Neural crest cell (in vitro differentiated cells): ENCODE measurements around the gene BCAN. TPM values are rescaled to one million over a fixed set of nuclear protein-coding genes. Genes with fewer than 3 reads are reported as not detected.

Experiments
- DNase-seq: peaks from one replicate; pipeline ENCODE4 v3.0.0; 2021; ENCODE audit warnings: low read depth, mixed read lengths, low spot score
- H3K27ac Mint-ChIP-seq: one replicate; pipeline ENCODE4 v1.8.0; 2021; ENCODE audit warnings: mild to moderate bottlenecking, mixed read lengths; ENCODE audit not compliant: unreplicated experiment
- H3K27me3 Mint-ChIP-seq: 2 replicates; pipeline ENCODE4 v1.8.0; 2021; ENCODE audit warnings: low read depth, mild to moderate bottlenecking, mixed read lengths
- H3K36me3 Mint-ChIP-seq: 2 replicates; pipeline ENCODE4 v1.8.0; 2021; ENCODE audit warnings: low read depth, mild to moderate bottlenecking, mixed read lengths
- H3K4me1 Mint-ChIP-seq: 2 replicates; pipeline ENCODE4 v1.8.0; 2021; ENCODE audit warnings: mixed read lengths
- H3K4me3 Mint-ChIP-seq: one replicate; pipeline ENCODE4 v1.8.0; 2021; ENCODE audit warnings: mild to moderate bottlenecking, mixed read lengths
- H3K9me3 Mint-ChIP-seq: 2 replicates; pipeline ENCODE4 v1.8.0; 2021; ENCODE audit warnings: mixed read lengths
- total RNA-seq: library from RNA; stranded (reverse); gene quantifications from 2 replicates; pipeline ENCODE4 v1.2.1, GENCODE V29; 2021
- TF ChIP-seq, protein P1 (sequence below): fragments of 200-600 bp; sonication (generic); conservative IDR thresholded peaks from 2 replicates; pipeline ENCODE4 v1.5.0; 2021; ENCODE audit warnings: antibody characterized with exemption, mild to moderate bottlenecking

The BCAN gene
- total RNA-seq, 1 donor from 2014 or later: 2.4 TPM

DNA sequence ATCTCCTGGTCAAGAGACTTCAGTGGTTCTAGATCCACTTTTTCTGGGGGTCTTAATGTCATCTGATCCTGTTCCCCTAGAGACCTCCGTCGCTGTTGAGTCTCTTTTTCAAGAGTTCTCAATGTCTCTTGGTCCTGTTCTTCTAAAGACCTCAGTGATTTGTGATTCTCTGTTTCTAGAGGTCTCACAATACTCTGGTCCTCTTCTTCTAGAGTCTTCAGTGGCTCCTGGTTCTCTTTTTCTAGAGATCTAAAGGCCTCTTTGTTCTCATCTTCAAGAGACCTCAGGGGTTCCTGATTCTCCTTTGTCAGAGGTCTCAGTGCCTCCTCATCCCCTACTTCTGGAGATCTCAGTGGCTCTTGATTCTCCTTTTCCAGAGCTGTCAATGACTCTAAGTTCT, 29.9 kb downstream of the BCAN start:
- H3K4me1 Mint-ChIP-seq: peaks cover 83% of the 10 kb centered on the region
- peaks cover 28% of the 10 kb centered on the region for H3K27me3 Mint-ChIP-seq
- no peaks in the 10 kb centered on the region for H3K9me3 Mint-ChIP-seq
- H3K27ac Mint-ChIP-seq: no peak overlapping the region
- DNase-seq: no peak
- TF ChIP-seq, protein P1, sequence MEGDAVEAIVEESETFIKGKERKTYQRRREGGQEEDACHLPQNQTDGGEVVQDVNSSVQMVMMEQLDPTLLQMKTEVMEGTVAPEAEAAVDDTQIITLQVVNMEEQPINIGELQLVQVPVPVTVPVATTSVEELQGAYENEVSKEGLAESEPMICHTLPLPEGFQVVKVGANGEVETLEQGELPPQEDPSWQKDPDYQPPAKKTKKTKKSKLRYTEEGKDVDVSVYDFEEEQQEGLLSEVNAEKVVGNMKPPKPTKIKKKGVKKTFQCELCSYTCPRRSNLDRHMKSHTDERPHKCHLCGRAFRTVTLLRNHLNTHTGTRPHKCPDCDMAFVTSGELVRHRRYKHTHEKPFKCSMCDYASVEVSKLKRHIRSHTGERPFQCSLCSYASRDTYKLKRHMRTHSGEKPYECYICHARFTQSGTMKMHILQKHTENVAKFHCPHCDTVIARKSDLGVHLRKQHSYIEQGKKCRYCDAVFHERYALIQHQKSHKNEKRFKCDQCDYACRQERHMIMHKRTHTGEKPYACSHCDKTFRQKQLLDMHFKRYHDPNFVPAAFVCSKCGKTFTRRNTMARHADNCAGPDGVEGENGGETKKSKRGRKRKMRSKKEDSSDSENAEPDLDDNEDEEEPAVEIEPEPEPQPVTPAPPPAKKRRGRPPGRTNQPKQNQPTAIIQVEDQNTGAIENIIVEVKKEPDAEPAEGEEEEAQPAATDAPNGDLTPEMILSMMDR: no peak
- H3K36me3 Mint-ChIP-seq: peaks cover 31% of the 10 kb centered on the region
- H3K4me3 Mint-ChIP-seq: peak overlapping the region; percentile 62

DNA sequence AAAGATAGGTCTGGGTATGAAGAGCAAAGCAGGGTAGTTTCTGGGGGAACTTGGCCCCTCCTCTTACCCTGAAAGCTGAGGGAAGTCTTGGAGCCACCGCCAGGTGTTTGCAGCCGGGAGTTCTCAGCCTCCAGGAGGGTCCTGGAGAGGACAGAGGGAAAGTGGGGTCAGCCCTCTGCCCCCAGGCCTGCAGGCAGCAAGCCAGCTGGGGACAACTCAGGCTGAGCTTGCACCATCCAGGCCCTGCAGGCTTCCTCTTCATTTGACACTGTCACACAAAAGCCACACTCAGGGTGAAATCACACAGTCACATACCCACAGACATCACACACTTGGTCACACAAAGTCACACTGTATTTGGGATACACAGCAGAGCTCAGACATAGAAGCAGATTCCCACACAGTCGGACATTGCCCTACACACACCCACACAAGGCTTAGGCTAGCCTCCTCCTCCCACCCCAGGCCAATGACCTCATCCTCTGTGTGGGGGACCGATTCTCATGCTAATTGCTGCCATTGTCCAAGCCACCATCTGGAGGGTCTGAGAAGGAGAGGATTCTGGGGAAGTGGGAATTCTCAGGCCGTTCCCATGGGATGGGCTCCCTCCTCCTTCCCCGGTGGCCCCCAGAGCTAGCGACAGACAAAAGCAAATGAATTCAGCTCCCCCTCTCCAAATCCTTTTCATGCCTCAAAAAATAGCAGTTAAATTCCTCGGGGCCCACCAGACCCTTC, 31.6 kb downstream of the BCAN start:
- no peaks in the 10 kb centered on the region for H3K9me3 Mint-ChIP-seq
- H3K27me3 Mint-ChIP-seq: peaks cover 26% of the 10 kb centered on the region
- peak overlapping the region; percentile 99 for H3K27ac Mint-ChIP-seq
- peak; percentile 67 for DNase-seq
- peaks cover 79% of the 10 kb centered on the region for H3K4me1 Mint-ChIP-seq
- H3K4me3 Mint-ChIP-seq: peak overlapping the region; percentile 93
- peaks cover 28% of the 10 kb centered on the region for H3K36me3 Mint-ChIP-seq
- TF ChIP-seq, protein P1: no peak

DNA sequence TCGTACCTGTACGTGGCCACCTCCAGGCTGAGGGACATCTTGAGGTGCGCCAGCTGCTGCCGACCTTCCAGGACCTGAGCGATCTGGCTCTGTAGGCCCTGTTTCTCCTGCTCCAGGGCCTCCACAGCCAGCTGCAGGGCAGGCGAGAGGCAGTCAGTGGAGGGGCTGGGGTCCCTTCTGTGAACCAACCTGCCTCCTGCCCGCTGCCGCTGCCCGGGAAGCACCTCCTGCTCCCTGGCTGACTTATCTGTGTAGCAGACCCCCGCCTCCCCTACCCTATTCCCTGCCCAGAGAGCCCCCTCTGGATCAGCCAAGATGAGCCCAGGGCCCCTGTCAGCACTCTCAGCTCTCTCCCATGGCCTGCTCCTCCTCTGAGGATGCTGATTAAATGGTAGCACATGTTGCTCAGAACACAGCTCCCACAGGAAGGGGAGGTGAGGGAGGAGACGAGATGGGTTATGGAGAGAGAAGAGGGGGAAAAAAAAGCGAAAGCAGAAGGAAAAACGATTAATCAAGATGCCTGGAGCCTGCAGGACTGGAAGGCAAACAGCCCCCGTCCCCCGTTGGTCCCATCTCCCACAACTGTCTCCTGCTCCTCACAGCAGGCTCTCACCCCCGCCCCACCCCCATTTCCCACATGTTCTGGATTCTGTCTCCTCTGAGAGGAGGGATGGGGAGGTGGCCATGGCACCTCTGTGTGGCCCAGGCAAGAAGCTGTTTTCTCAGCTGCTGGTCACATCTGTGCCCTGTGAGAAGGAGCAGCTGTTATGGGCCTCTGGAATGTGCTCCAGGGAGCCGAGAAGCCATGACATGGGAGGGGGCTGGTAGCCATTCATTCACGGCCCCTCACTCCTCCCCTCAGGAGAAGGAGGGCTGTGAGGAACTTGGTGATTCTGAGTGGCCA, 33.5 kb downstream of the BCAN start:
- DNase-seq: no peak
- H3K4me3 Mint-ChIP-seq: peak overlapping the region; percentile 93
- H3K27me3 Mint-ChIP-seq: peaks cover 18% of the 10 kb centered on the region
- TF ChIP-seq, protein P1: no peak
- peaks cover 64% of the 10 kb centered on the region for H3K4me1 Mint-ChIP-seq
- H3K27ac Mint-ChIP-seq: peak overlapping the region; percentile 96
- no peaks in the 10 kb centered on the region for H3K9me3 Mint-ChIP-seq
- peaks cover 28% of the 10 kb centered on the region for H3K36me3 Mint-ChIP-seq

DNA sequence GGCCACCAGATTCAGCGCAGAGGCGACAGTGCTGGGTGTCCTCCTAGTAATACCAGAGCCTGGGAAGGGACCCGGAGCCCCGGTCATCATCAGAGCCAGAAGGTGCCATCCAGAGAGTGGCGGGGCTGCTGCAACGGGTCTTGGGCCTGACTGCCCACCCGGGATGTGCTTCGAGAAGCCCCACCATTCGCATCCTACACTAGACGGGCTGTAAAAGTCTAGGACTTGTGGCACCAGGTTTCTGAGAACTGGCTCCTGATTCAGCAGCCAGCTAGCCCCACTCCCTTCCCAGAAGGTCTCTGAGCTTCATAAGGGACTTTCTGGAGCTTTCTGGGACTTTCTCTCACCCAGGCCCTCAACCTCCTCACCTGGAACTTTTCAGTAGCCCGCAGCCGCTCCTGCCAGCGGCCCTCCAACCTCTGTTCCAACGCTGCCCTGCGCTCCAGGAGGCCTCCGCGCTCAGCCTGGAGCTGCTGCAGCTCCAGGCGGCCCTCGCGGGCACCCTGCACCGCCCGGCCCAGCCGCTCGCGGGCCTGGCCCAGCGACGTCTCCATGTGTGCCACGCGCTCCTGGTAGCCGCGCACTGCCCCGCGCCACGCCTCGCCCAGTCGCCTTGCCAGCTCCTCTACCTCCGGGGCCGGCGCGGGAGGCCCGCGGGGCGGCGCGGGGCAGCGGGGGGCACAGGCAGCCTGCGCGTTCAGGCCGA, 34.4 kb downstream of the BCAN start:
- peak overlapping the region; percentile 96 for H3K27ac Mint-ChIP-seq

More for the DNA sequence above, 34.4 kb downstream of the BCAN start:
- H3K9me3 Mint-ChIP-seq: no peaks in the 10 kb centered on the region
- H3K4me1 Mint-ChIP-seq: peaks cover 60% of the 10 kb centered on the region
- TF ChIP-seq, protein P1: no peak
- H3K4me3 Mint-ChIP-seq: peak overlapping the region; percentile 93
- DNase-seq: no peak
- peaks cover 18% of the 10 kb centered on the region for H3K27me3 Mint-ChIP-seq
- peaks cover 25% of the 10 kb centered on the region for H3K36me3 Mint-ChIP-seq
